ENCODE results near the gene CRYBA4.

GRCh38 chr22:26608129-26608528, 13.6 kb upstream of the CRYBA4 start:
- no peak for TF ChIP-seq EZH2phosphoT487 (IDR thresholded peaks at IDR 0.05; ENCODE audit: borderline replicate concordance, low read depth)
- no peak for TF ChIP-seq POLR2AphosphoS5 (IDR thresholded peaks at IDR 0.05; ENCODE audit: low read depth, low read length)
- TF ChIP-seq JUND (IDR thresholded peaks at IDR 0.05) = no peak
- TF ChIP-seq ZBTB33 (IDR thresholded peaks at IDR 0.05; ENCODE audit: borderline replicate concordance, low read depth) = no peak
- TF ChIP-seq CTCF (IDR thresholded peaks at IDR 0.05) = no peak
- no peak for TF ChIP-seq EP300 (IDR thresholded peaks at IDR 0.05; ENCODE audit: borderline replicate concordance in 1 of 2, low read depth in 1 of 2, low read length in 1 of 2)
